ENCODE measurements around the gene EIF4E3.

Gene EIF4E3

GRCh38 chr3:71725271-71725991 is at the start of gene EIF4E3:
Gene EIF4E3, minus strand, starts transcription at chr3:71725402. Its CDS starts 35 bp downstream, at chr3:71725367.
- peak in 1 of 2 donors; percentile 33 for DNase-seq (ENCODE audit: low read depth in 1 of 2, low spot score in 1 of 2)

GRCh38 chr3:71771884-71772283 is 46.7 kb upstream of the EIF4E3 start:
- no peak for DNase-seq (ENCODE audit: low read depth in 1 of 2, low spot score in 1 of 2)

GRCh38 chr3:71771126-71771525 is 45.9 kb upstream of the EIF4E3 start:
- no peak for DNase-seq (ENCODE audit: low read depth in 1 of 2, low spot score in 1 of 2)

- DNase-seq (ENCODE audit: low read depth in 1 of 2, low spot score in 1 of 2) = no peak
Observed at GRCh38 chr3:71763426-71763825, 38.2 kb upstream of the EIF4E3 start.

GRCh38 chr3:71760140-71760539 is 34.9 kb upstream of the EIF4E3 start:
- no peak for DNase-seq (ENCODE audit: low read depth in 1 of 2, low spot score in 1 of 2)

- no peak for DNase-seq (ENCODE audit: low read depth in 1 of 2, low spot score in 1 of 2)
Observed at GRCh38 chr3:71759401-71759800, 34.2 kb upstream of the EIF4E3 start.

- no peak for DNase-seq (ENCODE audit: low read depth in 1 of 2, low spot score in 1 of 2)
Observed at GRCh38 chr3:71758091-71758490, 32.9 kb upstream of the EIF4E3 start.

GRCh38 chr3:71754610-71755253 is 29.5 kb upstream of the EIF4E3 start:
- no peak for DNase-seq (ENCODE audit: low read depth in 1 of 2, low spot score in 1 of 2)

GRCh38 chr3:71753701-71754609 is 28.8 kb upstream of the EIF4E3 start, which contains the start of gene GPR27:
Gene GPR27, plus strand, starts transcription at chr3:71753855. Its CDS starts 195 bp downstream, at chr3:71754050.
- peak in 1 of 2 donors; percentile 16 for DNase-seq (ENCODE audit: low read depth in 1 of 2, low spot score in 1 of 2)

GRCh38 chr3:71752831-71753700 is 27.9 kb upstream of the EIF4E3 start:
- no peak for DNase-seq (ENCODE audit: low read depth in 1 of 2, low spot score in 1 of 2)

GRCh38 chr3:71751602-71752001 is 26.4 kb upstream of the EIF4E3 start:
- DNase-seq (ENCODE audit: low read depth in 1 of 2, low spot score in 1 of 2) = no peak

GRCh38 chr3:71744738-71745137 is 19.5 kb upstream of the EIF4E3 start:
- no peak for DNase-seq (ENCODE audit: low read depth in 1 of 2, low spot score in 1 of 2)

GRCh38 chr3:71742621-71743020 is 17.4 kb upstream of the EIF4E3 start:
- no peak for DNase-seq (ENCODE audit: low read depth in 1 of 2, low spot score in 1 of 2)

GRCh38 chr3:71734881-71735280 is 9.7 kb upstream of the EIF4E3 start:
- DNase-seq (ENCODE audit: low read depth in 1 of 2, low spot score in 1 of 2) = no peak

GRCh38 chr3:71733319-71733718 is 8.1 kb upstream of the EIF4E3 start:
- no peak for DNase-seq (ENCODE audit: low read depth in 1 of 2, low spot score in 1 of 2)

GRCh38 chr3:71732637-71733036 is 7.4 kb upstream of the EIF4E3 start:
- no peak for DNase-seq (ENCODE audit: low read depth in 1 of 2, low spot score in 1 of 2)

- DNase-seq (ENCODE audit: low read depth in 1 of 2, low spot score in 1 of 2) = no peak
Observed at GRCh38 chr3:71728632-71729342, 3.6 kb upstream of the EIF4E3 start.

GRCh38 chr3:71726146-71726545 is 944 bp upstream of the EIF4E3 start:
- DNase-seq (ENCODE audit: low read depth in 1 of 2, low spot score in 1 of 2) = no peak

GRCh38 chr3:71724584-71725270 is 475 bp downstream of the EIF4E3 start:
- DNase-seq (ENCODE audit: low read depth in 1 of 2, low spot score in 1 of 2) = peak in 1 of 2 donors; percentile 23

GRCh38 chr3:71724171-71724453 is 1.1 kb downstream of the EIF4E3 start:
- DNase-seq (ENCODE audit: low read depth in 1 of 2, low spot score in 1 of 2) = no peak
